HT1080 (cell line): ENCODE measurements around the gene DIRAS3. TPM values are rescaled to one million over a fixed set of nuclear protein-coding genes. Genes with fewer than 3 reads are reported as not detected.
"Not testable (repeated sequence)": the region's sequence is repeated elsewhere in the genome, so short reads cannot be mapped to it uniquely, and the experiment has no call there.

Experiments
- DNase-seq: peaks from one replicate; pipeline ENCODE4 v3.0.0-alpha.2; 2015; ENCODE audit warnings: low read depth
- total RNA-seq: library from RNA; depleted of rRNA; stranded (reverse); fragments of >200 nt; shearing (Covaris generic); gene quantifications from 2 replicates; pipeline ENCODE4 v1.2.3, GENCODE V29; 2014; rRNA removed

The DIRAS3 gene
- total RNA-seq, 1 experiment from 2014 or later, result 0.14 TPM

GRCh38 chr1:68024635-68025338 is 25.6 kb downstream of the DIRAS3 start:
- no peak for DNase-seq

- peak; percentile 6 for DNase-seq
Measured at GRCh38 chr1:68016381-68016780, 34.0 kb downstream of the DIRAS3 start.

- DNase-seq, result peak; percentile 24
Measured at GRCh38 chr1:68015971-68016370, 34.5 kb downstream of the DIRAS3 start.

- DNase-seq, result peak; percentile 6
Measured at GRCh38 chr1:68015369-68015768, 35.1 kb downstream of the DIRAS3 start.

GRCh38 chr1:68013351-68013750 is 37.1 kb downstream of the DIRAS3 start:
- DNase-seq, result no peak

- peak; percentile 45 for DNase-seq
Measured at GRCh38 chr1:68011657-68012375, 38.6 kb downstream of the DIRAS3 start.

- peak; percentile 51 for DNase-seq
Measured at GRCh38 chr1:68010543-68010942, 39.9 kb downstream of the DIRAS3 start.

GRCh38 chr1:68010090-68010489 is 40.3 kb downstream of the DIRAS3 start:
- DNase-seq, result peak; percentile 23

- DNase-seq, result not testable (repeated sequence)
Measured at GRCh38 chr1:68003626-68004025, 46.8 kb downstream of the DIRAS3 start.

GRCh38 chr1:68000191-68000590 is 50.2 kb downstream of the DIRAS3 start:
- DNase-seq, result no peak

- DNase-seq, result no peak
Measured at GRCh38 chr1:67997746-67998145, 52.7 kb downstream of the DIRAS3 start.

Other genes with a start within 250 kb of the DIRAS3 start
- gene GNG12, start 217.2 kb downstream of the DIRAS3 start, total RNA-seq, result 115 and 144 TPM in 2 replicates
- 40.5 and 61.4 TPM in 2 replicates for gene WLS, start 181.9 kb upstream of the DIRAS3 start, total RNA-seq